Activated T-helper 2 cell treated with anti-CD3 and anti-CD28 coated beads, Interferon-gamma antibody, Interleukin-2, Interleukin-4, amounts not matched to agents 10 μg/mL and 5 μg/mL and 100 μg/mL, durations not matched to agents 14 hours and 24 hours and 36 hours (primary cell): ENCODE measurements around the gene NRXN3. TPM values are rescaled to one million over a fixed set of nuclear protein-coding genes. Genes with fewer than 3 reads are reported as not detected.

Experiments
- DNase-seq: peaks from one replicate; pipeline ENCODE4 v3.0.0; 2021; ENCODE audit warnings: low spot score
- H3K27ac Mint-ChIP-seq: one replicate; pipeline ENCODE4 v1.8.0; 2021; ENCODE audit warnings: mixed read lengths
- H3K27me3 Mint-ChIP-seq: one replicate; pipeline ENCODE4 v1.8.0; 2021; ENCODE audit warnings: low read depth, mixed read lengths
- H3K36me3 Mint-ChIP-seq: one replicate; pipeline ENCODE4 v1.8.0; 2021; ENCODE audit warnings: low read depth, mixed read lengths
- H3K4me1 Mint-ChIP-seq: one replicate; pipeline ENCODE4 v1.8.0; 2021; ENCODE audit warnings: low read depth, mixed read lengths
- H3K4me3 Mint-ChIP-seq: one replicate; pipeline ENCODE4 v1.8.0; 2021; ENCODE audit warnings: low read depth, mild to moderate bottlenecking, moderate library complexity, mixed read lengths
- H3K9me3 Mint-ChIP-seq: one replicate; pipeline ENCODE4 v1.8.0; 2021; ENCODE audit warnings: mixed read lengths
- intact Hi-C: fragments of 100-400 bp; cut with micrococcal nuclease; formaldehyde crosslinking; loops from one replicate; pipeline ENCODE4 v1.15.1; 2023
- total RNA-seq: library from RNA; stranded (reverse); gene quantifications from 2 replicates; pipeline ENCODE4 v1.2.3, GENCODE V29; 2022

The NRXN3 gene
- total RNA-seq, 1 donor from 2014 or later: not detected

- no peak overlapping the region for H3K4me3 Mint-ChIP-seq
- H3K9me3 Mint-ChIP-seq: peaks cover 5% of the 10 kb centered on the region
- intact Hi-C loops: no loop called here
- H3K27me3 Mint-ChIP-seq: no peaks in the 10 kb centered on the region
- no peaks in the 10 kb centered on the region for H3K4me1 Mint-ChIP-seq
- no peak overlapping the region for H3K27ac Mint-ChIP-seq
- H3K36me3 Mint-ChIP-seq: no peaks in the 10 kb centered on the region
- DNase-seq: no peak
These were observed 997.8 kb downstream of the NRXN3 start for GRCh38 chr14:79167957-79168356.

GRCh38 chr14:79175671-79176070 lies 1005.5 kb downstream of the NRXN3 start:
- Mint-ChIP-seq H3K27ac (no peak overlapping the region), H3K9me3 (peaks cover 10% of the 10 kb centered on the region), H3K36me3 (no peaks in the 10 kb centered on the region), H3K4me1 (no peaks in the 10 kb centered on the region), H3K27me3 (no peaks in the 10 kb centered on the region), H3K4me3 (no peak overlapping the region)
- DNase-seq: no peak
- intact Hi-C loops: no loop called here

GRCh38 chr14:79177106-79177505 lies 1006.9 kb downstream of the NRXN3 start:
- intact Hi-C loops: no loop called here
- no peak for DNase-seq
- Mint-ChIP-seq H3K4me3 (no peak overlapping the region), H3K27ac (no peak overlapping the region), H3K27me3 (no peaks in the 10 kb centered on the region), H3K4me1 (no peaks in the 10 kb centered on the region), H3K36me3 (no peaks in the 10 kb centered on the region), H3K9me3 (peaks cover 10% of the 10 kb centered on the region)

- no peaks in the 10 kb centered on the region for H3K4me1 Mint-ChIP-seq
- no peaks in the 10 kb centered on the region for H3K36me3 Mint-ChIP-seq
- intact Hi-C loops: no loop called here
- H3K27ac Mint-ChIP-seq: no peak overlapping the region
- peaks cover 10% of the 10 kb centered on the region for H3K9me3 Mint-ChIP-seq
- no peak overlapping the region for H3K4me3 Mint-ChIP-seq
- no peak for DNase-seq
- H3K27me3 Mint-ChIP-seq: no peaks in the 10 kb centered on the region
These were observed 1008.5 kb downstream of the NRXN3 start for GRCh38 chr14:79178719-79179118.

- intact Hi-C loops: no loop called here
- Mint-ChIP-seq H3K4me1 (no peaks in the 10 kb centered on the region), H3K4me3 (no peak overlapping the region), H3K9me3 (peaks cover 6% of the 10 kb centered on the region), H3K27ac (no peak overlapping the region), H3K36me3 (no peaks in the 10 kb centered on the region), H3K27me3 (no peaks in the 10 kb centered on the region)
- no peak for DNase-seq
These were observed 1009.8 kb downstream of the NRXN3 start for GRCh38 chr14:79179985-79180384.

- H3K9me3 Mint-ChIP-seq: peaks cover 6% of the 10 kb centered on the region
- H3K27ac Mint-ChIP-seq: no peak overlapping the region
- H3K4me3 Mint-ChIP-seq: no peak overlapping the region
- no peaks in the 10 kb centered on the region for H3K27me3 Mint-ChIP-seq
- DNase-seq: no peak
- intact Hi-C loops: no loop called here
- H3K4me1 Mint-ChIP-seq: no peaks in the 10 kb centered on the region
- H3K36me3 Mint-ChIP-seq: no peaks in the 10 kb centered on the region
These were observed 1010.5 kb downstream of the NRXN3 start for GRCh38 chr14:79180656-79181055.

- intact Hi-C loops: no loop called here
- H3K4me1 Mint-ChIP-seq: no peaks in the 10 kb centered on the region
- H3K4me3 Mint-ChIP-seq: no peak overlapping the region
These were observed 1016.4 kb downstream of the NRXN3 start for GRCh38 chr14:79186523-79186922.

GRCh38 chr14:79193689-79194477 lies 1023.7 kb downstream of the NRXN3 start:
- Mint-ChIP-seq H3K27me3 (no peaks in the 10 kb centered on the region), H3K4me3 (no peak overlapping the region), H3K27ac (no peak overlapping the region), H3K9me3 (peaks cover 4% of the 10 kb centered on the region), H3K4me1 (no peaks in the 10 kb centered on the region), H3K36me3 (no peaks in the 10 kb centered on the region)
- intact Hi-C loops: no loop called here
- DNase-seq: no peak

More at GRCh38 chr14:79186523-79186922, 1016.4 kb downstream of the NRXN3 start:
- DNase-seq: no peak
- Mint-ChIP-seq H3K9me3 (peaks cover 3% of the 10 kb centered on the region), H3K27me3 (no peaks in the 10 kb centered on the region), H3K27ac (no peak overlapping the region), H3K36me3 (no peaks in the 10 kb centered on the region)

- H3K9me3 Mint-ChIP-seq: peaks cover 16% of the 10 kb centered on the region
- H3K36me3 Mint-ChIP-seq: no peaks in the 10 kb centered on the region
- H3K4me1 Mint-ChIP-seq: no peaks in the 10 kb centered on the region
- intact Hi-C loops: no loop called here
- no peak overlapping the region for H3K4me3 Mint-ChIP-seq
- H3K27ac Mint-ChIP-seq: no peak overlapping the region
- no peak for DNase-seq
- no peaks in the 10 kb centered on the region for H3K27me3 Mint-ChIP-seq
These were observed 1026.0 kb downstream of the NRXN3 start for GRCh38 chr14:79196216-79196615.

GRCh38 chr14:79197516-79197915 lies 1027.3 kb downstream of the NRXN3 start:
- DNase-seq: no peak
- no peak overlapping the region for H3K4me3 Mint-ChIP-seq
- intact Hi-C loops: no loop called here
- H3K9me3 Mint-ChIP-seq: peaks cover 18% of the 10 kb centered on the region
- H3K4me1 Mint-ChIP-seq: no peaks in the 10 kb centered on the region
- no peaks in the 10 kb centered on the region for H3K27me3 Mint-ChIP-seq
- H3K36me3 Mint-ChIP-seq: no peaks in the 10 kb centered on the region
- no peak overlapping the region for H3K27ac Mint-ChIP-seq

- no peaks in the 10 kb centered on the region for H3K27me3 Mint-ChIP-seq
- no peak for DNase-seq
- H3K27ac Mint-ChIP-seq: no peak overlapping the region
- H3K4me3 Mint-ChIP-seq: no peak overlapping the region
- no peaks in the 10 kb centered on the region for H3K36me3 Mint-ChIP-seq
- peaks cover 22% of the 10 kb centered on the region for H3K9me3 Mint-ChIP-seq
- H3K4me1 Mint-ChIP-seq: no peaks in the 10 kb centered on the region
- intact Hi-C loops: no loop called here
These were observed 1029.0 kb downstream of the NRXN3 start for GRCh38 chr14:79199217-79199616.

- no peak for DNase-seq
- Mint-ChIP-seq H3K27ac (no peak overlapping the region), H3K36me3 (no peaks in the 10 kb centered on the region), H3K4me1 (no peaks in the 10 kb centered on the region), H3K27me3 (no peaks in the 10 kb centered on the region), H3K4me3 (no peak overlapping the region), H3K9me3 (peaks cover 22% of the 10 kb centered on the region)
- intact Hi-C loops: no loop called here
These were observed 1031.5 kb downstream of the NRXN3 start for GRCh38 chr14:79201564-79202207.

- H3K27ac Mint-ChIP-seq: no peak overlapping the region
- H3K36me3 Mint-ChIP-seq: no peaks in the 10 kb centered on the region
- H3K4me1 Mint-ChIP-seq: no peaks in the 10 kb centered on the region
These were observed 1034.4 kb downstream of the NRXN3 start for GRCh38 chr14:79204591-79204990.

More at GRCh38 chr14:79204591-79204990, 1034.4 kb downstream of the NRXN3 start:
- no peaks in the 10 kb centered on the region for H3K27me3 Mint-ChIP-seq
- no peak overlapping the region for H3K4me3 Mint-ChIP-seq
- DNase-seq: no peak
- intact Hi-C loops: no loop called here
- H3K9me3 Mint-ChIP-seq: peaks cover 14% of the 10 kb centered on the region
